ENCODE results near the gene RICTOR. TPM values are rescaled to one million over a fixed set of nuclear protein-coding genes. Genes with fewer than 3 reads are reported as not detected.

Gene RICTOR
- total RNA-seq, 1 experiment from 2014 or later = 21.7 TPM

- POLR2A ChIA-PET = no interaction called here
- intact Hi-C loops (cut with micrococcal nuclease) = no loop called here
- ATAC-seq (no peak), DNase-seq (ENCODE audit: low read depth, low spot score) (no peak)
- BruUV-seq (replicated peaks) = no TSS peak
- no peaks in the 10 kb centered on the region for H3K9me2 ChIP-seq (ENCODE audit: insufficient read depth)
- no peaks in the 10 kb centered on the region for H3K4me1 ChIP-seq (ENCODE audit: control insufficient read depth in 1 of 2, insufficient read depth in 2 of 2, low read length in 2 of 2)
- H2AFZ ChIP-seq (ENCODE audit: low read depth, low read length, poor library complexity, severe bottlenecking) = no peak overlapping the region
- RAD21 ChIA-PET (ENCODE audit: low non-redundant PET in 1 of 2, low total read pairs in 2 of 2, uncharacterized antibody in 2 of 2, unreplicated experiment in 2 of 2) = no interaction called here
- CTCF ChIA-PET = no interaction called here
- H3K27ac ChIP-seq (ENCODE audit: low read depth, low read length) = no peak overlapping the region
- no peaks in the 10 kb centered on the region for H3K36me3 ChIP-seq (ENCODE audit: control insufficient read depth in 1 of 2, insufficient read depth in 2 of 2, low read length in 2 of 2)
- no peak for TF ChIP-seq SIN3A (IDR thresholded peaks at IDR 0.05; ENCODE audit: low read depth)
- TF ChIP-seq EZH2phosphoT487 (IDR thresholded peaks at IDR 0.05; ENCODE audit: borderline replicate concordance) = no peak
- TF ChIP-seq SP1 (IDR thresholded peaks at IDR 0.05; ENCODE audit: low read depth) = no peak
- TF ChIP-seq ZFX (IDR thresholded peaks at IDR 0.05) = no peak
- TF ChIP-seq SRF (IDR thresholded peaks at IDR 0.05; ENCODE audit: low read depth) = no peak
- no peak for TF ChIP-seq JUND (IDR thresholded peaks at IDR 0.05)
- TF ChIP-seq CBX3 (IDR thresholded peaks at IDR 0.05; ENCODE audit: low read depth) = no peak
- TF ChIP-seq EZH2 (IDR thresholded peaks at IDR 0.05) = no peak
- no peak for TF ChIP-seq YY1 (IDR thresholded peaks at IDR 0.05; ENCODE audit: extremely low read depth, insufficient replicate concordance, low read depth, low read length)
- TF ChIP-seq ZNF274 (IDR thresholded peaks at IDR 0.05; ENCODE audit: low read depth, low read length) = no peak
- no peak for TF ChIP-seq RAD21 (IDR thresholded peaks at IDR 0.05; ENCODE audit: low read depth)
- TF ChIP-seq, protein P1, sequence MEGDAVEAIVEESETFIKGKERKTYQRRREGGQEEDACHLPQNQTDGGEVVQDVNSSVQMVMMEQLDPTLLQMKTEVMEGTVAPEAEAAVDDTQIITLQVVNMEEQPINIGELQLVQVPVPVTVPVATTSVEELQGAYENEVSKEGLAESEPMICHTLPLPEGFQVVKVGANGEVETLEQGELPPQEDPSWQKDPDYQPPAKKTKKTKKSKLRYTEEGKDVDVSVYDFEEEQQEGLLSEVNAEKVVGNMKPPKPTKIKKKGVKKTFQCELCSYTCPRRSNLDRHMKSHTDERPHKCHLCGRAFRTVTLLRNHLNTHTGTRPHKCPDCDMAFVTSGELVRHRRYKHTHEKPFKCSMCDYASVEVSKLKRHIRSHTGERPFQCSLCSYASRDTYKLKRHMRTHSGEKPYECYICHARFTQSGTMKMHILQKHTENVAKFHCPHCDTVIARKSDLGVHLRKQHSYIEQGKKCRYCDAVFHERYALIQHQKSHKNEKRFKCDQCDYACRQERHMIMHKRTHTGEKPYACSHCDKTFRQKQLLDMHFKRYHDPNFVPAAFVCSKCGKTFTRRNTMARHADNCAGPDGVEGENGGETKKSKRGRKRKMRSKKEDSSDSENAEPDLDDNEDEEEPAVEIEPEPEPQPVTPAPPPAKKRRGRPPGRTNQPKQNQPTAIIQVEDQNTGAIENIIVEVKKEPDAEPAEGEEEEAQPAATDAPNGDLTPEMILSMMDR (IDR thresholded peaks at IDR 0.05 in 2 of 3, conservative IDR thresholded peaks at IDR 0.05 in 1 of 3; ENCODE audit: borderline replicate concordance in 1 of 3, insufficient read depth in 1 of 3, low read depth in 2 of 3, low read length in 2 of 3) = no peak
- TF ChIP-seq EGR1 (IDR thresholded peaks at IDR 0.05; ENCODE audit: low read depth) = no peak
- no peak for TF ChIP-seq TCF7L2 (IDR thresholded peaks at IDR 0.05; ENCODE audit: borderline replicate concordance, extremely low read depth, insufficient read depth, insufficient read length)
- no peak for TF ChIP-seq CEBPB (IDR thresholded peaks at IDR 0.05; ENCODE audit: low read depth)
- H3K9me3 ChIP-seq (ENCODE audit: control insufficient read depth in 1 of 2, insufficient read depth in 1 of 2, low read depth in 1 of 2, low read length in 2 of 2) = no peaks in the 10 kb centered on the region
- H3K9ac ChIP-seq (ENCODE audit: low read length) = no peak overlapping the region
- H3K27me3 ChIP-seq (ENCODE audit: insufficient read depth, low read length) = no peaks in the 10 kb centered on the region
- H3K4me3 ChIP-seq (replicated peaks in 1 of 2; ENCODE audit: low read depth in 1 of 2, low read length in 2 of 2) = no peak overlapping the region
- H3K79me2 ChIP-seq (ENCODE audit: insufficient read depth, low read length) = peaks cover 36% of the 10 kb centered on the region
- no peaks in the 10 kb centered on the region for H4K20me1 ChIP-seq (ENCODE audit: insufficient read depth)
- H3K4me2 ChIP-seq (ENCODE audit: low read length) = no peak overlapping the region
Measured at GRCh38 chr5:39059064-39059463, 15.1 kb downstream of the RICTOR start.
